Neural cell (in vitro differentiated cells): ENCODE results near the gene CENPP.

ENCODE experiments used
- EP300 ChIP-seq: fragments of 450-650 bp; conservative IDR thresholded peaks from 2 replicates; pipeline ENCODE4 v1.6.1; 2014; ENCODE audit warnings: antibody characterized with exemption, mild to moderate bottlenecking, moderate library complexity; ENCODE audit not compliant: poor library complexity, severe bottlenecking
- EZH2 ChIP-seq: fragments of 200-600, 300-800 bp; shearing (Covaris generic), sonication (generic); IDR thresholded peaks from 2 replicates; pipeline ENCODE4 v1.6.1; 2014; ENCODE audit warnings: antibody characterized with exemption, low read length, borderline replicate concordance, mild to moderate bottlenecking; ENCODE audit not compliant: insufficient read depth, poor library complexity, severe bottlenecking
- MXI1 ChIP-seq: fragments of 450-650 bp; conservative IDR thresholded peaks from 2 replicates; pipeline ENCODE4 v1.6.1; 2014; ENCODE audit warnings: antibody characterized with exemption, mild to moderate bottlenecking; ENCODE audit not compliant: poor library complexity, severe bottlenecking
- POLR2AphosphoS5 ChIP-seq: IDR thresholded peaks from 2 replicates; pipeline ENCODE4 v1.6.1; 2012
- RAD21 ChIP-seq: fragments of 450-650 bp; conservative IDR thresholded peaks from 2 replicates; pipeline ENCODE4 v1.6.1; 2014; ENCODE audit warnings: antibody characterized with exemption, mild to moderate bottlenecking, moderate library complexity
- SMC3 ChIP-seq: fragments of 450-650 bp; conservative IDR thresholded peaks from 2 replicates; pipeline ENCODE4 v1.6.1; 2014; ENCODE audit warnings: antibody characterized with exemption, mild to moderate bottlenecking, moderate library complexity; ENCODE audit not compliant: poor library complexity
- TAF1 ChIP-seq: IDR thresholded peaks from 2 replicates; pipeline ENCODE4 v1.6.1; 2012; ENCODE audit warnings: low read depth
- TF ChIP-seq, protein P1 (sequence below): fragments of 450-650 bp; IDR thresholded peaks from 2 replicates; pipeline ENCODE4 v1.5.1; 2014; ENCODE audit warnings: antibody characterized with exemption, mild to moderate bottlenecking, moderate library complexity; ENCODE audit not compliant: poor library complexity, severe bottlenecking
- TF ChIP-seq, protein P2 (sequence below): IDR thresholded peaks from 2 replicates; pipeline ENCODE4 v1.6.1; 2012; ENCODE audit warnings: borderline replicate concordance

- TF ChIP-seq, protein P1, sequence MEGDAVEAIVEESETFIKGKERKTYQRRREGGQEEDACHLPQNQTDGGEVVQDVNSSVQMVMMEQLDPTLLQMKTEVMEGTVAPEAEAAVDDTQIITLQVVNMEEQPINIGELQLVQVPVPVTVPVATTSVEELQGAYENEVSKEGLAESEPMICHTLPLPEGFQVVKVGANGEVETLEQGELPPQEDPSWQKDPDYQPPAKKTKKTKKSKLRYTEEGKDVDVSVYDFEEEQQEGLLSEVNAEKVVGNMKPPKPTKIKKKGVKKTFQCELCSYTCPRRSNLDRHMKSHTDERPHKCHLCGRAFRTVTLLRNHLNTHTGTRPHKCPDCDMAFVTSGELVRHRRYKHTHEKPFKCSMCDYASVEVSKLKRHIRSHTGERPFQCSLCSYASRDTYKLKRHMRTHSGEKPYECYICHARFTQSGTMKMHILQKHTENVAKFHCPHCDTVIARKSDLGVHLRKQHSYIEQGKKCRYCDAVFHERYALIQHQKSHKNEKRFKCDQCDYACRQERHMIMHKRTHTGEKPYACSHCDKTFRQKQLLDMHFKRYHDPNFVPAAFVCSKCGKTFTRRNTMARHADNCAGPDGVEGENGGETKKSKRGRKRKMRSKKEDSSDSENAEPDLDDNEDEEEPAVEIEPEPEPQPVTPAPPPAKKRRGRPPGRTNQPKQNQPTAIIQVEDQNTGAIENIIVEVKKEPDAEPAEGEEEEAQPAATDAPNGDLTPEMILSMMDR = no peak
- no peak for TF ChIP-seq SMC3
- TF ChIP-seq, protein P2, sequence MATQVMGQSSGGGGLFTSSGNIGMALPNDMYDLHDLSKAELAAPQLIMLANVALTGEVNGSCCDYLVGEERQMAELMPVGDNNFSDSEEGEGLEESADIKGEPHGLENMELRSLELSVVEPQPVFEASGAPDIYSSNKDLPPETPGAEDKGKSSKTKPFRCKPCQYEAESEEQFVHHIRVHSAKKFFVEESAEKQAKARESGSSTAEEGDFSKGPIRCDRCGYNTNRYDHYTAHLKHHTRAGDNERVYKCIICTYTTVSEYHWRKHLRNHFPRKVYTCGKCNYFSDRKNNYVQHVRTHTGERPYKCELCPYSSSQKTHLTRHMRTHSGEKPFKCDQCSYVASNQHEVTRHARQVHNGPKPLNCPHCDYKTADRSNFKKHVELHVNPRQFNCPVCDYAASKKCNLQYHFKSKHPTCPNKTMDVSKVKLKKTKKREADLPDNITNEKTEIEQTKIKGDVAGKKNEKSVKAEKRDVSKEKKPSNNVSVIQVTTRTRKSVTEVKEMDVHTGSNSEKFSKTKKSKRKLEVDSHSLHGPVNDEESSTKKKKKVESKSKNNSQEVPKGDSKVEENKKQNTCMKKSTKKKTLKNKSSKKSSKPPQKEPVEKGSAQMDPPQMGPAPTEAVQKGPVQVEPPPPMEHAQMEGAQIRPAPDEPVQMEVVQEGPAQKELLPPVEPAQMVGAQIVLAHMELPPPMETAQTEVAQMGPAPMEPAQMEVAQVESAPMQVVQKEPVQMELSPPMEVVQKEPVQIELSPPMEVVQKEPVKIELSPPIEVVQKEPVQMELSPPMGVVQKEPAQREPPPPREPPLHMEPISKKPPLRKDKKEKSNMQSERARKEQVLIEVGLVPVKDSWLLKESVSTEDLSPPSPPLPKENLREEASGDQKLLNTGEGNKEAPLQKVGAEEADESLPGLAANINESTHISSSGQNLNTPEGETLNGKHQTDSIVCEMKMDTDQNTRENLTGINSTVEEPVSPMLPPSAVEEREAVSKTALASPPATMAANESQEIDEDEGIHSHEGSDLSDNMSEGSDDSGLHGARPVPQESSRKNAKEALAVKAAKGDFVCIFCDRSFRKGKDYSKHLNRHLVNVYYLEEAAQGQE = no peak
- no peak for TF ChIP-seq POLR2AphosphoS5
- no peak for TF ChIP-seq EZH2
- no peak for TF ChIP-seq RAD21
- TF ChIP-seq EP300 = no peak
- no peak for TF ChIP-seq TAF1
- no peak for TF ChIP-seq MXI1
Observed at GRCh38 chr9:92642564-92642963, 316.8 kb downstream of the CENPP start.
